Skin of body (tissue), 2 donors: ENCODE data around the gene AGAP1. TPM values are rescaled to one million over a fixed set of nuclear protein-coding genes. Genes with fewer than 3 reads are reported as not detected.
A peak's percentile ranks its signal among the peaks of the same experiment; 100 is the strongest.

Source experiments
- DNase-seq: peaks from one replicate; lab custom pipeline; 2025; lab: John Stamatoyannopoulos, UW
- total RNA-seq: library from RNA; depleted of rRNA; stranded (reverse); fragments of >200 nt; gene quantifications from one replicate; pipeline ENCODE4 v1.2.3, GENCODE V29; 2014

Gene AGAP1
- total RNA-seq, 1 donor from 2014 or later, result 25.6 TPM

GRCh38 chr2:236165842-236166795, 672.3 kb downstream of the AGAP1 start:
- no peak for DNase-seq

- DNase-seq, result no peak
Measured at GRCh38 chr2:236166796-236167296, 673.0 kb downstream of the AGAP1 start.

GRCh38 chr2:236167297-236168109, 673.7 kb downstream of the AGAP1 start:
- no peak for DNase-seq

GRCh38 chr2:236168110-236169080, 674.6 kb downstream of the AGAP1 start, which contains the start of gene GBX2:
Gene GBX2, minus strand, starts transcription at chr2:236168386. Its CDS starts 415 bp downstream, at chr2:236167971.
- DNase-seq, result no peak

- DNase-seq, result no peak
Measured at GRCh38 chr2:236169151-236169721, 675.4 kb downstream of the AGAP1 start.

- no peak for DNase-seq
Measured at GRCh38 chr2:236169741-236170589, 676.1 kb downstream of the AGAP1 start.

GRCh38 chr2:236170590-236171165, 676.8 kb downstream of the AGAP1 start:
- no peak for DNase-seq

GRCh38 chr2:236171181-236171679, 677.4 kb downstream of the AGAP1 start:
- DNase-seq, result no peak

- peak; percentile 30 for DNase-seq
Measured at GRCh38 chr2:236171680-236172254, 677.9 kb downstream of the AGAP1 start.

GRCh38 chr2:236172255-236173035, 678.6 kb downstream of the AGAP1 start:
- no peak for DNase-seq

GRCh38 chr2:236173036-236173728, 679.3 kb downstream of the AGAP1 start:
- no peak for DNase-seq

- DNase-seq, result no peak
Measured at GRCh38 chr2:236173729-236174607, 680.1 kb downstream of the AGAP1 start.

GRCh38 chr2:236175548-236176150, 681.8 kb downstream of the AGAP1 start:
- no peak for DNase-seq

- DNase-seq, result no peak
Measured at GRCh38 chr2:236176417-236176816, 682.6 kb downstream of the AGAP1 start.

GRCh38 chr2:236176951-236177350, 683.1 kb downstream of the AGAP1 start:
- DNase-seq, result no peak

- DNase-seq, result no peak
Measured at GRCh38 chr2:236177604-236177966, 683.7 kb downstream of the AGAP1 start.
